Mucosa of descending colon (tissue), 3 donors: ENCODE measurements around the gene CACNA2D3. TPM values are rescaled to one million over a fixed set of nuclear protein-coding genes. Genes with fewer than 3 reads are reported as not detected.

Source experiments
- ATAC-seq: fragments of 200-7000 bp; cut with Tn5 transposase; one replicate; pipeline ENCODE4 v1.9.1; 2020; ENCODE audit warnings: mild to moderate bottlenecking, moderate library complexity
- DNase-seq, 3 donors: peaks; one replicate each; pipeline ENCODE4 v3.0.0-alpha.2; 2020
- H3K36me3 ChIP-seq: fragments of 200-600 bp; one replicate; pipeline ENCODE4 v1.8.0; 2021; ENCODE audit warnings: low read depth, mild to moderate bottlenecking
- H3K4me1 ChIP-seq: fragments of 200-600 bp; one replicate; pipeline ENCODE4 v1.8.0; 2021; ENCODE audit warnings: low read depth, mild to moderate bottlenecking
- H3K4me3 ChIP-seq: fragments of 200-600 bp; one replicate; pipeline ENCODE4 v1.8.0; 2021; ENCODE audit warnings: mild to moderate bottlenecking
- H3K9me3 ChIP-seq: fragments of 200-600 bp; one replicate; pipeline ENCODE4 v1.8.0; 2021; ENCODE audit warnings: mild to moderate bottlenecking
- CTCF ChIP-seq: fragments of 200-600 bp; IDR thresholded peaks from one replicate; pipeline ENCODE4 v1.8.0; 2022; ENCODE audit warnings: antibody characterized with exemption, mild to moderate bottlenecking
- intact Hi-C, 2 donors: fragments of 100-400 bp; cut with DNase I in 1 of 2; cut with micrococcal nuclease in 1 of 2; formaldehyde crosslinking; loops; one replicate each; pipeline versions ENCODE4 v1.11.0 to v1.11.1; 2022; cut with DNase I, micrococcal nuclease
- total RNA-seq, 3 donors: library from RNA; stranded (reverse); fragmentation: NEBNext Ultra II Directional in 2 of 3; extraction: Animal tissue kit (Norgen Biotek cat#: 25700) in 2 of 3; gene quantifications; one replicate each; pipeline versions ENCODE4 v1.2.1 to v1.2.4, GENCODE V29; 2021 to 2023
- donor health status: DM: no; HTN: no; CAD: no; lungs with moderate emphysema.
- donor health status: DM: no; HTN: no; CAD: no.
- donor health status: DM: no; HTN: yes; CAD: no.

The CACNA2D3 gene
- total RNA-seq, 3 donors from 2014 or later, result 0.34 to 3.5 (median 0.55) TPM

- no peak overlapping the region for H3K4me3 ChIP-seq
- DNase-seq (no peak), ATAC-seq (no peak)
- no peak for TF ChIP-seq CTCF
- H3K4me1 ChIP-seq, result peaks cover 7% of the 10 kb centered on the region
- H3K9me3 ChIP-seq, result no peaks in the 10 kb centered on the region
- intact Hi-C loops, result no loop called here
- H3K36me3 ChIP-seq, result no peaks in the 10 kb centered on the region
Measured at GRCh38 chr3:54892168-54892567, 769.8 kb downstream of the CACNA2D3 start.

GRCh38 chr3:54895613-54896012, 773.3 kb downstream of the CACNA2D3 start:
- H3K36me3 ChIP-seq, result no peaks in the 10 kb centered on the region
- H3K4me1 ChIP-seq, result peaks cover 7% of the 10 kb centered on the region
- ATAC-seq, result no peak
- intact Hi-C loops, result no loop called here
- no peak for DNase-seq
- no peaks in the 10 kb centered on the region for H3K9me3 ChIP-seq
- no peak overlapping the region for H3K4me3 ChIP-seq
- no peak for TF ChIP-seq CTCF

- DNase-seq (no peak), ATAC-seq (no peak)
- Histone ChIP-seq H3K9me3 (no peaks in the 10 kb centered on the region), H3K4me1 (no peaks in the 10 kb centered on the region), H3K4me3 (no peak overlapping the region), H3K36me3 (no peaks in the 10 kb centered on the region)
- no peak for TF ChIP-seq CTCF
- intact Hi-C loops, result no loop called here
Measured at GRCh38 chr3:54897028-54897711, 774.8 kb downstream of the CACNA2D3 start.

GRCh38 chr3:54899273-54899672, 776.9 kb downstream of the CACNA2D3 start:
- intact Hi-C loops, result no loop called here
- Histone ChIP-seq H3K4me3 (no peak overlapping the region), H3K4me1 (no peaks in the 10 kb centered on the region), H3K36me3 (no peaks in the 10 kb centered on the region), H3K9me3 (no peaks in the 10 kb centered on the region)
- TF ChIP-seq CTCF, result no peak
- DNase-seq (no peak), ATAC-seq (no peak)

GRCh38 chr3:54900838-54901591, 778.7 kb downstream of the CACNA2D3 start:
- no peak for DNase-seq
- TF ChIP-seq CTCF, result no peak
- H3K9me3 ChIP-seq, result no peaks in the 10 kb centered on the region
- H3K36me3 ChIP-seq, result no peaks in the 10 kb centered on the region
- ATAC-seq, result no peak
- intact Hi-C loops, result no loop called here
- H3K4me3 ChIP-seq, result no peak overlapping the region
- no peaks in the 10 kb centered on the region for H3K4me1 ChIP-seq
